Subcutaneous abdominal adipose tissue (tissue), 5 donors: Measurements from ENCODE around the gene SPATA31C2.
"Not testable (repeated sequence)": the region's sequence is repeated elsewhere in the genome, so short reads cannot be mapped to it uniquely, and the experiment has no call there.

ENCODE experiments used
- H3K27ac ChIP-seq: one replicate; pipeline ENCODE4 v1.7.0; 2013; ENCODE audit warnings: low read depth, mild to moderate bottlenecking, inconsistent platforms, low read length, moderate library complexity
- H3K27me3 ChIP-seq, 5 donors: one replicate each; pipeline ENCODE4 v1.7.0; 2013; ENCODE audit warnings: low read length in 5 of 5, inconsistent platforms in 1 of 5; ENCODE audit not compliant: control insufficient read depth in 5 of 5, insufficient read depth in 4 of 5
- H3K36me3 ChIP-seq, 5 donors: one replicate each; pipeline ENCODE4 v1.7.0; 2013; ENCODE audit warnings: low read length in 5 of 5; ENCODE audit not compliant: control insufficient read depth in 5 of 5, insufficient read depth in 5 of 5
- H3K4me1 ChIP-seq, 5 donors: one replicate each; pipeline ENCODE4 v1.7.0; 2013; ENCODE audit warnings: low read length in 5 of 5, mild to moderate bottlenecking in 3 of 5, moderate library complexity in 1 of 5; ENCODE audit not compliant: control insufficient read depth in 5 of 5, insufficient read depth in 5 of 5
- H3K4me3 ChIP-seq, 5 donors: one replicate each; pipeline ENCODE4 v1.7.0; 2013; ENCODE audit warnings: low read length in 5 of 5, low read depth in 1 of 5
- H3K9ac ChIP-seq, 5 donors: one replicate each; pipeline ENCODE4 v1.7.0; 2013; ENCODE audit warnings: low read length in 5 of 5, mild to moderate bottlenecking in 4 of 5, moderate library complexity in 3 of 5
- H3K9me3 ChIP-seq, 5 donors: one replicate each; pipeline ENCODE4 v1.7.0; 2013; ENCODE audit warnings: low read length in 5 of 5; ENCODE audit not compliant: control insufficient read depth in 5 of 5
- donor health status: healthy.
- donor health status: healthy.
- donor health status: healthy.
- donor health status: healthy.
- donor health status: healthy.

Gene SPATA31C2

DNA sequence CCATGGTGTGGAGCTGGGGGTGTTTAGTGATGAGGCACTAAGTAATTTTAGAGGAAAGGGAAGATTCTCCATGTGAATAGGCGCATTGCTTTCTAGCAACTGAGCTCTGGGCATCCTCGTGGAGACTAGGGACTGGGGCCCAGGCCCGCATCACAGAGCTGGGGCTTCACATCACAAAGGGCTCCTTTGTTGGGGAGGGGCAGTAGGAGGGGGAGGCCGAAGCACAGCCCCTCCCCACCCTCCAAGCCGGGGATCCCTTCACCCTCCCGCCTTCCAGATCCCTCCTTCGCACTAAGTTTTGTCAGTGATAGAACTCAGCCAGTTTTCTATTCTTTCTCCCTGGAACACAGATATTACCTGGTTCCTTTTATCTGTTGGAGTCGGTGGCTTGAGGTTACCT, at the start of gene SPATA31C2:
SPATA31C2 (minus strand) TSS at position 101 of the 400 bp plus-strand sequence; CDS start at position 72, 29 bp downstream.
- H3K27me3 ChIP-seq, H3K9ac ChIP-seq, H3K9me3 ChIP-seq, H3K4me1 ChIP-seq, H3K36me3 ChIP-seq, H3K27ac ChIP-seq, H3K4me3 ChIP-seq: not testable (repeated sequence)

DNA sequence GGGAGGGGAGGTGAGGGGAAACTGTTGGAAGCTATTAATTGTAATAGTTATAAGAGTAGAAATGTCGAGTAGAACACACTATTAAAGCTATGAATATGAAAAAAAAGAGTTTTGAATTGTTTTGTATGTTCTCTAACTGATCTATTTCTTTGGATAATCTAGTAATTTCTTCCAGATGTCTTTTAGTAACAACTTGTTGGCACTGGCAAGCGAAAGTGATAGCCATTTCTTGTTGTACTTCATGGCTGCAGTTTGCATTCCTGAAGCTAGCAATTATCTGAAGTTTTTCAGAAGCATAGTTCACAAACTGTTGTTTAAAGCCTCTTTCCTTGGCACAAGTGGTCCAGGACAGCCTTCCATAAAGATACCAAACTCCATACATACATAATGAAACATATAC, 49.4 kb upstream of the SPATA31C2 start:
- Histone ChIP-seq H3K9me3 (no peaks in the 10 kb centered on the region), H3K9ac (no peak overlapping the region), H3K27ac (no peak overlapping the region)

GRCh38 chr9:88186495-88187110, 48.3 kb upstream of the SPATA31C2 start:
- Histone ChIP-seq H3K9ac (no peak overlapping the region), H3K9me3 (no peaks in the 10 kb centered on the region)

More for the DNA sequence above, 49.4 kb upstream of the SPATA31C2 start:
- H3K4me1 ChIP-seq = no peaks in the 10 kb centered on the region
- no peak overlapping the region for H3K4me3 ChIP-seq
- H3K36me3 ChIP-seq = no peaks in the 10 kb centered on the region
- H3K27me3 ChIP-seq = no peaks in the 10 kb centered on the region

DNA sequence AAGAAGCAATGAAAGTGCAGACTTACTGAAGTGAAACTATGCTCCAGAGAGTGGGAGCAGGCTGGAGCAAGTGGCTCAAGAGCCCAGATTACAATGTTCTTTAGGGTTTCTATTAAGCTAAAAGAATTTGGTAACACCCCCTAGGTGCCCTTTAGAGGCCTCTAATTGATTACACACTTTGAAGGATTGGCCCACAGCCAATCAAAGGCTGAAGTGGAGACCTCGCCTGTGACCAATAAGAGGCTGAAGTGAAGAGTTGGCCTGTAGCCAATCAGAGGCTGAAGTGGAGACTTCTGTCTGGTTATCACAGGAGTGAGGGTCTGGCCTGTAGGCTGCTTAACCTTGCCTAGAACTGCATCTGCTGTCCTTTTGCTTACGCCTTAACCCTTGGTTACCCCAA, 46.7 kb upstream of the SPATA31C2 start:
- no peaks in the 10 kb centered on the region for H3K36me3 ChIP-seq
- H3K4me3 ChIP-seq = no peak overlapping the region
- no peaks in the 10 kb centered on the region for H3K9me3 ChIP-seq
- H3K27me3 ChIP-seq = peaks cover 0 to 3% (median 0%) of the 10 kb centered on the region in 5 donors
- no peak overlapping the region for H3K27ac ChIP-seq
- no peaks in the 10 kb centered on the region for H3K4me1 ChIP-seq
- no peak overlapping the region for H3K9ac ChIP-seq

More at GRCh38 chr9:88186495-88187110, 48.3 kb upstream of the SPATA31C2 start:
- Histone ChIP-seq H3K4me1 (no peaks in the 10 kb centered on the region), H3K4me3 (no peak overlapping the region), H3K27ac (no peak overlapping the region), H3K27me3 (peaks cover 0 to 2% (median 0%) of the 10 kb centered on the region in 5 donors), H3K36me3 (no peaks in the 10 kb centered on the region)

GRCh38 chr9:88183798-88184495, 45.7 kb upstream of the SPATA31C2 start:
- H3K27ac ChIP-seq = no peak overlapping the region
- peaks cover 0 to 3% (median 1%) of the 10 kb centered on the region in 5 donors for H3K4me1 ChIP-seq
- no peak overlapping the region for H3K9ac ChIP-seq
- no peaks in the 10 kb centered on the region for H3K36me3 ChIP-seq
- no peak overlapping the region for H3K4me3 ChIP-seq
- H3K27me3 ChIP-seq = peaks cover 0 to 3% (median 0%) of the 10 kb centered on the region in 5 donors
- H3K9me3 ChIP-seq = no peaks in the 10 kb centered on the region

GRCh38 chr9:88182501-88182900, 44.2 kb upstream of the SPATA31C2 start:
- peaks cover 0 to 5% (median 3%) of the 10 kb centered on the region in 5 donors for H3K4me1 ChIP-seq
- no peaks in the 10 kb centered on the region for H3K36me3 ChIP-seq
- peaks cover 0 to 3% (median 0%) of the 10 kb centered on the region in 5 donors for H3K27me3 ChIP-seq
- H3K27ac ChIP-seq = no peak overlapping the region
- H3K4me3 ChIP-seq = no peak overlapping the region
- H3K9me3 ChIP-seq = no peaks in the 10 kb centered on the region
- no peak overlapping the region for H3K9ac ChIP-seq

DNA sequence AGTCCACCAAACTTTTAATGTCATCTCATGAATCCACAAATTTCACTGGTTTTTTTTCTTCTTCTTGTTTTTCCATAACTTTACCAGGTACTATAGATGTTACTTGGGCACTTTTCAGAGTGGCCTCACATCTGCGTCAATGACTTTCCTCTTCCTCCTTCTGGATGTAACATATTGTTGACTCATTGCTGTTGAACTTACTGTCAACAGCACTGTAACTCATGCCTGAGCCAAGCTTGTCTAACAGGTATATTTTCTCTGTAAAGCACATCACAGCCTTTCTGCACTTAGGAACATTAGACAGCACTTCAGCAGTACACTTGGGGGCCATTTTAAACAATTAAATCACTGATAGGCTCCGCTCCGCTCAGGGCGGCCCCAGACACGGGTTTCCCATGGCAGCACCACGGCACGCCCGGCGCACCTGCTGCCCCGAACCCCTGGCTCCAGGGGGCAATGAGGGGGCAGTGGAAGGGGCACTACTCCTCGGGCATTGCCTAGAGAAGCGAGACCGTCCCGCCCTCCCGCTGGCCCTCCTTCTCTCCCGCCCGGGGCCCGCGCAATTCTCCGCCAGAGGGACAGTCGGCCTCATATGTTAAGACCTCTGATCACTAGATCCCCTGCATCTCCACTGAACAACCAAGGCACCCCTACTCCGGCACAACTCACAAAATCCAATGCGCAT, 41.9 kb upstream of the SPATA31C2 start:
- Histone ChIP-seq H3K9me3 (no peaks in the 10 kb centered on the region), H3K27me3 (peaks cover 0 to 3% (median 0%) of the 10 kb centered on the region in 5 donors), H3K4me3 (no peak overlapping the region), H3K4me1 (peaks cover 0 to 5% (median 3%) of the 10 kb centered on the region in 5 donors), H3K27ac (no peak overlapping the region), H3K9ac (no peak overlapping the region), H3K36me3 (no peaks in the 10 kb centered on the region)

DNA sequence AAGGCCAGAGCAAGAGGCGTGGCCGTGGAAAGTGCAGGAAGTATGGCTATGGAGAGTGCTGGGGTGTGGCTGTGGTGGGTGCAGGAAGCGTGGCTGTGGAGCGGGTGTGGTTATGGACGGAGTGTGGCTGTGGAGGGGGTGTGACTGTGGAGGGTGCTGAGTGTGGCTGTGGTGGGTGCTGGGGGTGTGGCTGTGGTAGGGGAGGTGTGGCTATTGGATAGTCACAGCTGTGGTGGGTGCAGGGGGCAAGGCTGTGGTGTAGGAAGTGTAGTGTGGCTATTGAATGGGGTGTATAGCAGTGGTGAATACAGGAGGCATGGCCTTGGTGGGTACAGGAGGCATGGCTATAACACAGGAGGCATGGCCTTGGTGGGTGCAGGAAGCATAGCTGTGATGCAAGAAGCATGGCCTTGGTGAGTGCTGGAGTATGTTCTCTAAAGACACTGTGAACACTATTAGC, 40.8 kb upstream of the SPATA31C2 start:
- Histone ChIP-seq H3K36me3 (no peaks in the 10 kb centered on the region), H3K27ac (no peak overlapping the region), H3K27me3 (peaks cover 0 to 3% (median 0%) of the 10 kb centered on the region in 5 donors), H3K9me3 (no peaks in the 10 kb centered on the region), H3K4me3 (no peak overlapping the region), H3K4me1 (peaks cover 0 to 5% (median 3%) of the 10 kb centered on the region in 5 donors), H3K9ac (no peak overlapping the region)

DNA sequence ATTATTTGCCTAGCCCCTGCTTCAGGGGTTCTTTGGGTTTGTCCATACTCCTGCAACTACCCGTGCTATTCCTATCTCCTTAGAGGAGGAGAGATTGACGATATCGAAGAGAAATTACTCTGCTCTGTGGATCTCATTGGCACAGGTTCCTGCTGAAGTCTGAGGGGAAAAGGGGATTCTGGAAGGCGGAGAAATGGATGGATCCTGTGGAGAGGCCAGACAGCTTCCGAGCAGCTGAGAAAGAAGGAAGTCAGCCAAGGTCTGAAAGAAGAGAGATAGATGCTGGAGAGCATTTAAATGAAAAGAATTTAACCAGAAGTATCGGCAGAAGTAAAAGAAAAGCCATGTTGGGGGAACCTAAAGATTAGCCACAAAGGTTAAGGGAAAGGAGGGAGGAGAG, 40.4 kb upstream of the SPATA31C2 start:
- Histone ChIP-seq H3K36me3 (no peaks in the 10 kb centered on the region), H3K9me3 (no peaks in the 10 kb centered on the region), H3K4me1 (peaks cover 0 to 5% (median 3%) of the 10 kb centered on the region in 5 donors), H3K27ac (no peak overlapping the region), H3K9ac (no peak overlapping the region), H3K4me3 (no peak overlapping the region), H3K27me3 (peaks cover 0 to 3% (median 0%) of the 10 kb centered on the region in 5 donors)

GRCh38 chr9:88177371-88177770, 39.1 kb upstream of the SPATA31C2 start:
- no peaks in the 10 kb centered on the region for H3K36me3 ChIP-seq
- H3K27ac ChIP-seq = no peak overlapping the region
- no peak overlapping the region for H3K9ac ChIP-seq
- H3K4me3 ChIP-seq = no peak overlapping the region
- H3K9me3 ChIP-seq = no peaks in the 10 kb centered on the region
- H3K27me3 ChIP-seq = peaks cover 0 to 3% (median 0%) of the 10 kb centered on the region in 5 donors
- peaks cover 0 to 5% (median 3%) of the 10 kb centered on the region in 5 donors for H3K4me1 ChIP-seq
